ENCODE measurements around the gene KRTAP10-1. TPM values are rescaled to one million over a fixed set of nuclear protein-coding genes. Genes with fewer than 3 reads are reported as not detected.
A peak's percentile ranks its signal among the peaks of the same experiment; 100 is the strongest.

Gene KRTAP10-1
- total and polyA plus RNA-seq, 7 donors, result not detected

- TF ChIP-seq EP300 (IDR thresholded peaks at IDR 0.05) (no peak), POLR2AphosphoS5 (IDR thresholded peaks at IDR 0.05) (no peak), POLR2A (IDR thresholded peaks at IDR 0.05) (no peak)
- no peak for DNase-seq
- Histone ChIP-seq H3K4me1 (no peaks in the 10 kb centered on the region), H3K27me3 (peaks cover 0 to 10% (median 0%) of the 10 kb centered on the region in 3 donors), H3K27ac (no peak overlapping the region), H3K9me3 (peaks cover 0 to 17% (median 3%) of the 10 kb centered on the region in 4 donors), H3K4me3 (no peak overlapping the region), H3K36me3 (no peaks in the 10 kb centered on the region)
- intact Hi-C loops (cut with DNase I), result no loop called here
- 89% methylated on average over 1 of the region's 1 CpG for WGBS, 2 donors
Observed at GRCh38 chr21:44542716-44543115, 2.7 kb upstream of the KRTAP10-1 start.

DNA sequence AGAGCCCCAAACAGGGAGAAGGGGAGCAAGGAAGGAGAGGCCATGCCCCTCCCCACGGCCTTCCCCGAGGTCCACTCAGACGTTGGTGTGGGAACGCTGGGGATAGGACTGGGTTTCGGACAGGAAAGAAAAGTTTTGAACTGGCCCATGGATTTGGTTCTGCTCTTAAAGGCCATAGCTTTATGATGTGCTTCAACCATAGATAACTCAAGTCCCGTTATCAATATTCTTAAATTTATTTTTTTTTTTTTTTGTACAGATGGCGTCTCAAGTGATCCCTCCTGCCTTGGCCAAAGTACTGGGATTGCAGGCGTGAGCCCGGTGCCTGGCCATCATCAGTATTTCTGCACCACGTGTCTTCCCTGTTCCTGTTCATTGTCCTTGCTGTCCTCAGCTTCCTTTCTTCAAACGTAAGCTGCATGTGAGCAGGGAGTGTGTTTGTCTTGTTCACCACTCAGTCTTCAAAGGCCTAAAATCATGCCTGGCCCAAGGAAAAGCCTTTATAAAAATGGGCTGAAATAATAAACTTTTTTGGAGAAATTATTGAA lies 820 bp upstream of the KRTAP10-1 start:
- no peak for DNase-seq
- no peaks in the 10 kb centered on the region for H3K36me3 ChIP-seq
- TF ChIP-seq EP300 (IDR thresholded peaks at IDR 0.05) (no peak), POLR2A (IDR thresholded peaks at IDR 0.05) (no peak), POLR2AphosphoS5 (IDR thresholded peaks at IDR 0.05) (no peak), CTCF (IDR thresholded peaks at IDR 0.05) (no peak)
- H3K27ac ChIP-seq, result no peak overlapping the region
- 82 to 84% methylated on average over 11 of the region's 11 CpGs for WGBS, 2 donors
- no peaks in the 10 kb centered on the region for H3K4me1 ChIP-seq
- peaks cover 0 to 10% (median 0%) of the 10 kb centered on the region in 3 donors for H3K27me3 ChIP-seq
- intact Hi-C loops (cut with DNase I), result no loop called here
- peaks cover 0 to 11% (median 3%) of the 10 kb centered on the region in 4 donors for H3K9me3 ChIP-seq
- no peak overlapping the region for H3K4me3 ChIP-seq

- Histone ChIP-seq H3K36me3 (no peaks in the 10 kb centered on the region), H3K9me3 (peaks cover 0 to 11% (median 3%) of the 10 kb centered on the region in 4 donors), H3K4me1 (no peaks in the 10 kb centered on the region), H3K27ac (no peak overlapping the region), H3K4me3 (no peak overlapping the region), H3K27me3 (peaks cover 0 to 10% (median 0%) of the 10 kb centered on the region in 3 donors)
- 61 to 73% methylated on average over 14 of the region's 14 CpGs for WGBS, 2 donors
- peak; percentile 46 for DNase-seq
- TF ChIP-seq CTCF (IDR thresholded peaks at IDR 0.05), result no peak
- TF ChIP-seq POLR2A (IDR thresholded peaks at IDR 0.05), result no peak
- no peak for TF ChIP-seq POLR2AphosphoS5 (IDR thresholded peaks at IDR 0.05)
- TF ChIP-seq EP300 (IDR thresholded peaks at IDR 0.05), result no peak
- intact Hi-C loops (cut with DNase I), result no loop called here
Observed at GRCh38 chr21:44539046-44539445, 949 bp downstream of the KRTAP10-1 start.

DNA sequence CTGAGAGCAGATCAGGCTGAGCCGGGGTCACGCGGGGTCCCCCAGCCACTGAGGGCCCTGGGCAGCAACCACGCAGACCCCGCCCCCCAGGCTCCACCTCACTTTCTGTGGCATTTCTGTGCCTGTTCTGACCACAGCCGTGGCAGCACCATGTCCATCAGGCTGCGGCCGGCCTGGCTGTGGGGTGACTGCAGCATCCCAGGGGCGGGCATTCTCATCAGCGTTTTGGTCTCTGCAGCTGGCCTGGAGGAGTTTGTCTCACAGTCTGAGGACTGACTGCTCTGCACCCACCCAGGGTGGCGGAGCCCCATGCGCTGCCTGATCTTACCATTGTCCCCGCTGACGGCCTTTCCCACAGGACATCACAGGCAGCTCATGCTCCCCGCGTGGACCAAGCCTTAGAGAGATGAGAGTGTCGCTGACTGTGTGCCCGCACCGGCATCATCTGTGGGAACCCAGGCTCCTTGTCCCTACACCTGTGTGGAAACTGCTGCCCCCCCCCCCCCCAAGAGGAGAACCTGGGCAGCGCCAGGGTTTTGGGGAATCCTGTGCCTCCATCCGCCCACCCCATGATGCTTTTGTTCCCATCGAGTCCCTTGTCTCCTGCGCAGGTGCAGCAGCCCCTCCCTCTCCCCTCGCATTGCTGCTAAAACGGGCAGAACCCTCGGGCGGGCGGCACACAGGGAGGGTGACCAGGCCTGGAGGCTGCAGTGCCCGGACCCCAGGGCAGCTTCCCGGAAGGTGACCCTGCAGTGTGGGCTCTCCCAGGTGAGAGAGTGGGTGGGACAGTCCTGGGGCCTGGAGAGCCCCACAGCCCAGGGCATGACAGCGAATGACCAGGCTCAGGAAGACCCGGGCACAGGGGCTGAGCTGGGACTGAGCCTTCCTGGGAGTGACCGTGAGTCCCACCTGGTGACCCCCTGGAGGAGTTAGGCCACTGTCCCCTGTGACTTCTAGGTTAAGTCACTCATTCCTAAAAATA lies 1.8 kb downstream of the KRTAP10-1 start:
- Histone ChIP-seq H3K27ac (no peak overlapping the region), H3K27me3 (peaks cover 0 to 10% (median 0%) of the 10 kb centered on the region in 3 donors), H3K9me3 (peaks cover 0 to 8% (median 3%) of the 10 kb centered on the region in 4 donors), H3K4me3 (no peak overlapping the region), H3K36me3 (no peaks in the 10 kb centered on the region), H3K4me1 (no peaks in the 10 kb centered on the region)
- intact Hi-C loops (cut with DNase I), result no loop called here
- peak; percentile 39 for DNase-seq
- WGBS, 2 donors, result 90 to 93% methylated on average over 33 of the region's 33 CpGs
- TF ChIP-seq POLR2A (IDR thresholded peaks at IDR 0.05) (no peak), CTCF (IDR thresholded peaks at IDR 0.05) (no peak), POLR2AphosphoS5 (IDR thresholded peaks at IDR 0.05) (no peak), EP300 (IDR thresholded peaks at IDR 0.05) (no peak)

DNA sequence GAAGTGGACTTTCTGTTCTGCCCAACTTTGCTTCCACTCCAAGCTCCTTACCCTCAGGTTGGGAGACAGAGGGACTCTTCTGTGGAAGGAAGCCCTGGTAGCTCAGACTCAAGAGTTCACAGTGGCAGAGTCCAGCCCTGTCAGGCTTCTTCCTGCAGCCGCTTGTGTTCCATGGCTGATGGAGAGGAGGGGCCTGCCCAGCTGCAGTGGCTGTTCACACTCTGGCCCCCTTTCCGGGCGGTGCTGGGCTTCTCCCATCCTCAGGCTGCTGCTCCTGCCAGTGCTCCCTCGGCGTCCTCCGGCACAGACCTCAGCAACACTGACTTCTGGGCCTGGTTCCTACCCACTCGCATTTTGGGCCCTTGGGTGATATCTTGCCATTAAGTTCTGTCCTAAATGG lies 4.0 kb downstream of the KRTAP10-1 start:
- no peak for DNase-seq
- TF ChIP-seq EP300 (IDR thresholded peaks at IDR 0.05) (no peak), CTCF (IDR thresholded peaks at IDR 0.05) (no peak), POLR2A (IDR thresholded peaks at IDR 0.05) (no peak), POLR2AphosphoS5 (IDR thresholded peaks at IDR 0.05) (no peak)
- intact Hi-C loops (cut with DNase I), result no loop called here
- Histone ChIP-seq H3K4me3 (no peak overlapping the region), H3K27ac (no peak overlapping the region), H3K4me1 (no peaks in the 10 kb centered on the region), H3K36me3 (no peaks in the 10 kb centered on the region), H3K27me3 (peaks cover 0 to 23% (median 0%) of the 10 kb centered on the region in 3 donors), H3K9me3 (peaks cover 0 to under 1% (median 0%) of the 10 kb centered on the region in 4 donors)
- WGBS, 2 donors, result 67 to 74% methylated on average over 7 of the region's 7 CpGs
